ENCODE measurements around the gene PAXX.

The PAXX gene

GRCh38 chr9:137006116-137007003 is 14.1 kb downstream of the PAXX start:
- DNase-seq = no peak

GRCh38 chr9:137007108-137007815 is 15.0 kb downstream of the PAXX start:
- no peak for DNase-seq

- DNase-seq = no peak
Observed at GRCh38 chr9:137007816-137008270, 15.6 kb downstream of the PAXX start.

- no peak for DNase-seq
Observed at GRCh38 chr9:137008312-137008711, 16.1 kb downstream of the PAXX start.

GRCh38 chr9:137009217-137009616 is 17.0 kb downstream of the PAXX start:
- no peak for DNase-seq

GRCh38 chr9:137009938-137010732 is 17.9 kb downstream of the PAXX start:
- no peak for DNase-seq

- no peak for DNase-seq
Observed at GRCh38 chr9:137011156-137011555, 18.9 kb downstream of the PAXX start.

- DNase-seq = no peak
Observed at GRCh38 chr9:137011907-137012675, 19.9 kb downstream of the PAXX start.

- no peak for DNase-seq
Observed at GRCh38 chr9:137012694-137013570, 20.7 kb downstream of the PAXX start.

GRCh38 chr9:137013571-137013940 is 21.3 kb downstream of the PAXX start:
- DNase-seq = no peak

GRCh38 chr9:137014166-137014565 is 21.9 kb downstream of the PAXX start:
- no peak for DNase-seq

- DNase-seq = no peak
Observed at GRCh38 chr9:137014776-137015539, 22.7 kb downstream of the PAXX start.

- DNase-seq = no peak
Observed at GRCh38 chr9:137015540-137015930, 23.3 kb downstream of the PAXX start.

- no peak for DNase-seq
Observed at GRCh38 chr9:137015976-137016375, 23.8 kb downstream of the PAXX start.

GRCh38 chr9:137016436-137016835 is 24.2 kb downstream of the PAXX start:
- no peak for DNase-seq

GRCh38 chr9:137017071-137017470 is 24.8 kb downstream of the PAXX start:
- no peak for DNase-seq

- DNase-seq = no peak
Observed at GRCh38 chr9:137017791-137018497, 25.7 kb downstream of the PAXX start.

GRCh38 chr9:137018761-137019559 is 26.7 kb downstream of the PAXX start:
- no peak for DNase-seq
